EL (cell line): ENCODE measurements around the gene CDC25B.
A peak's percentile ranks its signal among the peaks of the same experiment; 100 is the strongest.
"Not testable (repeated sequence)": the region's sequence is repeated elsewhere in the genome, so short reads cannot be mapped to it uniquely, and the experiment has no call there.

ENCODE experiments used
- DNase-seq: peaks from one replicate; pipeline ENCODE4 v3.0.0-alpha.2; 2016

The CDC25B gene

GRCh38 chr20:3808544-3808943, 12.4 kb downstream of the CDC25B start:
- no peak for DNase-seq

- DNase-seq, result peak; percentile 99
Measured at GRCh38 chr20:3811467-3812258, 15.6 kb downstream of the CDC25B start.

GRCh38 chr20:3812259-3812681, 16.2 kb downstream of the CDC25B start:
- DNase-seq, result no peak

- DNase-seq, result no peak
Measured at GRCh38 chr20:3812975-3813847, 17.1 kb downstream of the CDC25B start.

- DNase-seq, result no peak
Measured at GRCh38 chr20:3813848-3814581, 17.9 kb downstream of the CDC25B start.

GRCh38 chr20:3814928-3815495, 18.9 kb downstream of the CDC25B start:
- DNase-seq, result no peak

GRCh38 chr20:3815703-3816315, 19.7 kb downstream of the CDC25B start:
- DNase-seq, result no peak

- DNase-seq, result peak; percentile 88
Measured at GRCh38 chr20:3818155-3819151, 22.3 kb downstream of the CDC25B start.

GRCh38 chr20:3819411-3820047, 23.4 kb downstream of the CDC25B start:
- DNase-seq, result no peak

GRCh38 chr20:3820048-3820900, 24.2 kb downstream of the CDC25B start, which contains the start of gene AP5S1:
AP5S1 (plus strand) TSS chr20:3820547; CDS start chr20:3822118, 1,571 bp downstream.
- DNase-seq, result peak; percentile 96

- no peak for DNase-seq
Measured at GRCh38 chr20:3820901-3821727, 25.0 kb downstream of the CDC25B start.

GRCh38 chr20:3821996-3822395, 25.9 kb downstream of the CDC25B start:
- no peak for DNase-seq

- no peak for DNase-seq
Measured at GRCh38 chr20:3823881-3824280, 27.8 kb downstream of the CDC25B start.

- DNase-seq, result no peak
Measured at GRCh38 chr20:3825526-3825925, 29.4 kb downstream of the CDC25B start.

- DNase-seq, result no peak
Measured at GRCh38 chr20:3826420-3826819, 30.3 kb downstream of the CDC25B start.

- DNase-seq, result no peak
Measured at GRCh38 chr20:3828798-3829197, 32.7 kb downstream of the CDC25B start.

GRCh38 chr20:3829891-3830290, 33.8 kb downstream of the CDC25B start:
- DNase-seq, result not testable (repeated sequence)

GRCh38 chr20:3836132-3836531, 40.0 kb downstream of the CDC25B start:
- no peak for DNase-seq

- DNase-seq, result no peak
Measured at GRCh38 chr20:3839328-3839727, 43.2 kb downstream of the CDC25B start.
